Right lobe of liver (tissue), 4 donors: ENCODE data around the gene EXT2.

ENCODE experiments used
- CTCF ChIP-seq, 4 donors: fragments of 200-600 bp in 3 of 4; fragments of 450-650 bp in 1 of 4; IDR thresholded peaks; one replicate each; pipeline versions ENCODE4 v1.5.1 to v1.8.0; 2016 to 2022; ENCODE audit warnings: antibody characterized with exemption in 4 of 4, mild to moderate bottlenecking in 2 of 4
- POLR2A ChIP-seq: fragments of 450-650 bp; IDR thresholded peaks from one replicate; pipeline ENCODE4 v1.6.1; 2017; ENCODE audit warnings: antibody characterized with exemption, mild to moderate bottlenecking
- donor health status: DM: no; HTN: no; CAD: no.
- donor health status: DM: no; HTN: no; CAD: no.
- donor health status: DM: no; HTN: yes; CAD: no.

DNA sequence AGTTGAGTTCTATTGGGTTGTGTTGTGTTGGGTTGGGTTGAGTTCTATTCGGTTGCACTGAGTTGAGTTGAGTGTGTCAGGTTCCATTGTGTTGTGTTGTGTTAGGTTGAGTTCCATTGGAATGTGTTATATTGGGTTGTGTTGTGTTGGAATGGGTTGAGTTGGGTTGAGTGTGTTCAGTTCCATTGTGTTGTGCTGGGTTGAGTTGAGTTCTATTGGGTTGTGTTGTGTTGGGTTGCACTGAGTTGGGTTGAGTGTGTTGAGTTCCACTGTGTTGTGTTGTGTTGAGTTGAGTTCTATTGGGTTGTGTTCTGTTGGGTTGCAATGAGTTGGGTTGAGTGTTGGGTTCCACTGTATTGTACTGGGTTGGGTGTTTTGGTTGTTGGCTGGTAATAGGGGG, 178.9 kb downstream of the EXT2 start:
- TF ChIP-seq POLR2A (no peak), CTCF (IDR thresholded peaks at IDR 0.05) (no peak)
